ENCODE measurements around the gene ZNF285. TPM values are rescaled to one million over a fixed set of nuclear protein-coding genes. Genes with fewer than 3 reads are reported as not detected.
"Not testable (repeated sequence)": the region's sequence is repeated elsewhere in the genome, so short reads cannot be mapped to it uniquely, and the experiment has no call there.

ZNF285 gene
- total RNA-seq, 1 donor from 2014 or later = 2.1 TPM

- H3K9me3 Mint-ChIP-seq (ENCODE audit: unreplicated experiment) = peaks cover 4% of the 10 kb centered on the region
These were observed 55.4 kb downstream of the ZNF285 start for GRCh38 chr19:44345959-44346358.

DNA sequence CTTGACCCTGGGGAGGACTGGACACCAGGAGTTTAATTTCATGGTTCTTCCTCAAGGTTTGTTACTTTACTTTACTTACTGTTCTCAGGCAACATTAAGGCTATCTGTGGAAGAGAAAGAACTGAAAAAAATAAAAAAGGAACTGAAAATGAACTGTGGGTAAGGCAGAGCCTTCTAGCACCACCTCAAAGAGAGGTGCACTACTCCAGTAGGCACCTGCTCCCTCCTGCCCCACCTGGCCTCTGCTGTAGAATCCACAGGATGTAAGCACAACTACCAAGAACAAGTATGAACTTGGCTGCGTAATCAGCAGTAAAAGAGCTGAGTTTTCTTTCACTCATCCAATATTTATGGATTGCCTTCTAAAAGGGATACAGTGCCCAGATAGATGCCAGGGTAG, 57.2 kb downstream of the ZNF285 start:
- no peak overlapping the region for H3K4me3 ChIP-seq (ENCODE audit: insufficient read depth, low read depth, low read length)
- Mint-ChIP-seq H3K27me3 (ENCODE audit: low read depth, unreplicated experiment) (no peaks in the 10 kb centered on the region), H3K9me3 (ENCODE audit: unreplicated experiment) (peaks cover 5% of the 10 kb centered on the region), H3K27ac (ENCODE audit: unreplicated experiment) (no peak overlapping the region), H3K36me3 (ENCODE audit: low read depth, unreplicated experiment) (peaks cover 23% of the 10 kb centered on the region), H3K4me1 (ENCODE audit: low read depth, unreplicated experiment) (no peaks in the 10 kb centered on the region), H3K4me3 (ENCODE audit: unreplicated experiment) (no peak overlapping the region)
- no peaks in the 10 kb centered on the region for H3K27me3 ChIP-seq (ENCODE audit: insufficient read depth, low read length)
- H3K4me1 ChIP-seq (ENCODE audit: insufficient read depth, low read length) = no peaks in the 10 kb centered on the region
- FAIRE-seq (no peak), DNase-seq (ENCODE audit: low read depth) (no peak)
- H3K36me3 ChIP-seq (ENCODE audit: insufficient read depth, low read length) = peaks cover 12% of the 10 kb centered on the region
- H3K9me3 ChIP-seq (ENCODE audit: insufficient read depth, low read depth, low read length) = no peaks in the 10 kb centered on the region
- H2AFZ ChIP-seq (ENCODE audit: low read depth, low read length) = no peak overlapping the region
- peaks cover 17% of the 10 kb centered on the region for H3K79me2 ChIP-seq (ENCODE audit: insufficient read depth, low read length)
- H4K20me1 ChIP-seq (ENCODE audit: insufficient read depth, low read length) = peaks cover 14% of the 10 kb centered on the region
- no peak overlapping the region for H3K4me2 ChIP-seq (ENCODE audit: low read length)
- no peak overlapping the region for H3K27ac ChIP-seq (ENCODE audit: low read depth, low read length)
- H3K9ac ChIP-seq (ENCODE audit: low read length) = no peak overlapping the region
- no peak for TF ChIP-seq CTCF (IDR thresholded peaks at IDR 0.05; ENCODE audit: insufficient read depth, low read depth, low read length)
- TF ChIP-seq EZH2 (IDR thresholded peaks at IDR 0.05; ENCODE audit: insufficient read depth, low read length) = no peak

More at GRCh38 chr19:44345959-44346358, 55.4 kb downstream of the ZNF285 start:
- Mint-ChIP-seq H3K27ac (ENCODE audit: unreplicated experiment) (no peak overlapping the region), H3K4me1 (ENCODE audit: low read depth, unreplicated experiment) (no peaks in the 10 kb centered on the region), H3K36me3 (ENCODE audit: low read depth, unreplicated experiment) (peaks cover 14% of the 10 kb centered on the region), H3K4me3 (ENCODE audit: unreplicated experiment) (no peak overlapping the region), H3K27me3 (ENCODE audit: low read depth, unreplicated experiment) (no peaks in the 10 kb centered on the region)
- H3K9ac ChIP-seq (ENCODE audit: low read length) = no peak overlapping the region
- H3K36me3 ChIP-seq (ENCODE audit: insufficient read depth, low read length) = no peaks in the 10 kb centered on the region
- DNase-seq (ENCODE audit: low read depth) (no peak), FAIRE-seq (no peak)
- H3K79me2 ChIP-seq (ENCODE audit: insufficient read depth, low read length) = peaks cover 34% of the 10 kb centered on the region
- TF ChIP-seq EZH2 (IDR thresholded peaks at IDR 0.05; ENCODE audit: insufficient read depth, low read length) (no peak), CTCF (IDR thresholded peaks at IDR 0.05; ENCODE audit: insufficient read depth, low read depth, low read length) (no peak)
- no peak overlapping the region for H3K4me3 ChIP-seq (ENCODE audit: insufficient read depth, low read depth, low read length)
- H3K4me2 ChIP-seq (ENCODE audit: low read length) = no peak overlapping the region
- no peak overlapping the region for H3K27ac ChIP-seq (ENCODE audit: low read depth, low read length)
- no peaks in the 10 kb centered on the region for H3K9me3 ChIP-seq (ENCODE audit: insufficient read depth, low read depth, low read length)
- peaks cover 14% of the 10 kb centered on the region for H4K20me1 ChIP-seq (ENCODE audit: insufficient read depth, low read length)
- no peaks in the 10 kb centered on the region for H3K27me3 ChIP-seq (ENCODE audit: insufficient read depth, low read length)
- no peaks in the 10 kb centered on the region for H3K4me1 ChIP-seq (ENCODE audit: insufficient read depth, low read length)
- H2AFZ ChIP-seq (ENCODE audit: low read depth, low read length) = no peak overlapping the region

GRCh38 chr19:44341794-44342193, 59.6 kb downstream of the ZNF285 start:
- Mint-ChIP-seq H3K27me3 (ENCODE audit: low read depth, unreplicated experiment) (no peaks in the 10 kb centered on the region), H3K4me1 (ENCODE audit: low read depth, unreplicated experiment) (no peaks in the 10 kb centered on the region), H3K9me3 (ENCODE audit: unreplicated experiment) (peaks cover 3% of the 10 kb centered on the region), H3K36me3 (ENCODE audit: low read depth, unreplicated experiment) (peaks cover 34% of the 10 kb centered on the region), H3K27ac (ENCODE audit: unreplicated experiment) (no peak overlapping the region), H3K4me3 (ENCODE audit: unreplicated experiment) (no peak overlapping the region)
- H3K9me3 ChIP-seq (ENCODE audit: insufficient read depth, low read depth, low read length) = no peaks in the 10 kb centered on the region
- no peak overlapping the region for H3K9ac ChIP-seq (ENCODE audit: low read length)
- no peak overlapping the region for H3K4me2 ChIP-seq (ENCODE audit: low read length)
- no peak overlapping the region for H3K27ac ChIP-seq (ENCODE audit: low read depth, low read length)
- FAIRE-seq (no peak), DNase-seq (ENCODE audit: low read depth) (no peak)
- no peaks in the 10 kb centered on the region for H3K27me3 ChIP-seq (ENCODE audit: insufficient read depth, low read length)
- peaks cover 21% of the 10 kb centered on the region for H3K36me3 ChIP-seq (ENCODE audit: insufficient read depth, low read length)
- peaks cover 14% of the 10 kb centered on the region for H4K20me1 ChIP-seq (ENCODE audit: insufficient read depth, low read length)
- no peak overlapping the region for H2AFZ ChIP-seq (ENCODE audit: low read depth, low read length)
- H3K4me3 ChIP-seq (ENCODE audit: insufficient read depth, low read depth, low read length) = no peak overlapping the region
- no peaks in the 10 kb centered on the region for H3K4me1 ChIP-seq (ENCODE audit: insufficient read depth, low read length)
- TF ChIP-seq CTCF (IDR thresholded peaks at IDR 0.05; ENCODE audit: insufficient read depth, low read depth, low read length) (no peak), EZH2 (IDR thresholded peaks at IDR 0.05; ENCODE audit: insufficient read depth, low read length) (no peak)
- H3K79me2 ChIP-seq (ENCODE audit: insufficient read depth, low read length) = peaks cover 12% of the 10 kb centered on the region

GRCh38 chr19:44334639-44335038, 66.8 kb downstream of the ZNF285 start:
- Mint-ChIP-seq H3K36me3 (ENCODE audit: low read depth, unreplicated experiment) (peaks cover 71% of the 10 kb centered on the region), H3K9me3 (ENCODE audit: unreplicated experiment) (peaks cover 20% of the 10 kb centered on the region)
- not testable (repeated sequence) for H3K27ac ChIP-seq (ENCODE audit: low read depth, low read length); H3K4me1 Mint-ChIP-seq (ENCODE audit: low read depth, unreplicated experiment); H3K27me3 Mint-ChIP-seq (ENCODE audit: low read depth, unreplicated experiment); H3K4me1 ChIP-seq (ENCODE audit: insufficient read depth, low read length); FAIRE-seq; H3K27me3 ChIP-seq (ENCODE audit: insufficient read depth, low read length); H3K27ac Mint-ChIP-seq (ENCODE audit: unreplicated experiment); H3K79me2 ChIP-seq (ENCODE audit: insufficient read depth, low read length); H3K9ac ChIP-seq (ENCODE audit: low read length); H3K4me3 ChIP-seq (ENCODE audit: insufficient read depth, low read depth, low read length); H2AFZ ChIP-seq (ENCODE audit: low read depth, low read length); H4K20me1 ChIP-seq (ENCODE audit: insufficient read depth, low read length); H3K4me3 Mint-ChIP-seq (ENCODE audit: unreplicated experiment); H3K4me2 ChIP-seq (ENCODE audit: low read length); DNase-seq (ENCODE audit: low read depth)
- H3K9me3 ChIP-seq (ENCODE audit: insufficient read depth, low read depth, low read length) = peaks cover 12% of the 10 kb centered on the region
- H3K36me3 ChIP-seq (ENCODE audit: insufficient read depth, low read length) = peaks cover 39% of the 10 kb centered on the region
